SK-N-SH treated with all-trans-retinoic acid at 6 μM for 48 hours (cell line): Measurements from ENCODE around the gene LARP4B.

ENCODE experiments used
- ATAC-seq: fragments of 200-7000 bp; cut with Tn5 transposase; 3 replicates; pipeline ENCODE4 v1.9.1; 2020; ENCODE audit warnings: mild to moderate bottlenecking, moderate library complexity
- ARNTL ChIP-seq: fragments of 450-650 bp; formaldehyde crosslinking; IDR thresholded peaks from 2 replicates; pipeline ENCODE4 v1.5.0; 2020; ENCODE audit warnings: low read depth, mild to moderate bottlenecking, moderate library complexity, borderline replicate concordance
- BACH2 ChIP-seq: fragments of 250-450 bp; sonication (Bioruptor Pico); IDR thresholded peaks from 2 replicates; pipeline ENCODE4 v1.9.0; 2021; ENCODE audit warnings: mild to moderate bottlenecking, borderline replicate concordance
- CSDC2 ChIP-seq: fragments of 250-450 bp; sonication (Bioruptor Pico); IDR thresholded peaks from 2 replicates; pipeline ENCODE4 v1.5.0; 2020; ENCODE audit warnings: mild to moderate bottlenecking, moderate library complexity
- CSRNP3 ChIP-seq: fragments of 250-450 bp; sonication (Bioruptor Pico); IDR thresholded peaks from 2 replicates; pipeline ENCODE4 v1.5.1; 2021; ENCODE audit warnings: mild to moderate bottlenecking, moderate library complexity
- ESRRG ChIP-seq: fragments of 250-450 bp; sonication (Bioruptor Pico); IDR thresholded peaks from 2 replicates; pipeline ENCODE4 v1.6.1; 2021; ENCODE audit warnings: mild to moderate bottlenecking
- ISL1 ChIP-seq: fragments of 250-450 bp; sonication (Bioruptor Pico); IDR thresholded peaks from 2 replicates; pipeline ENCODE4 v2.1.2; 2022; ENCODE audit warnings: mild to moderate bottlenecking, moderate library complexity
- OSR1 ChIP-seq: fragments of 250-450 bp; sonication (Bioruptor Pico); IDR thresholded peaks from 2 replicates; pipeline ENCODE4 v1.8.0; 2022; ENCODE audit warnings: moderate library complexity, mild to moderate bottlenecking, inconsistent platforms
- PATZ1 ChIP-seq: fragments of 250-450 bp; sonication (Bioruptor Pico); IDR thresholded peaks from 2 replicates; pipeline ENCODE4 v1.8.0; 2020; ENCODE audit warnings: mild to moderate bottlenecking, moderate library complexity, borderline replicate concordance
- PPARA ChIP-seq: fragments of 250-450 bp; sonication (Bioruptor Pico); IDR thresholded peaks from 2 replicates; pipeline ENCODE4 v1.5.0; 2020; ENCODE audit warnings: mild to moderate bottlenecking, borderline replicate concordance
- RARB ChIP-seq: fragments of 250-450 bp; sonication (Bioruptor Pico); IDR thresholded peaks from 2 replicates; pipeline ENCODE4 v1.8.0; 2021; ENCODE audit warnings: mild to moderate bottlenecking, moderate library complexity
- SNAI2 ChIP-seq: fragments of 250-450 bp; sonication (Bioruptor Pico); IDR thresholded peaks from 2 replicates; pipeline ENCODE4 v1.5.0; 2020; ENCODE audit warnings: mild to moderate bottlenecking, moderate library complexity
- TCF4 ChIP-seq: fragments of 250-450 bp; sonication (Bioruptor Pico); IDR thresholded peaks from 2 replicates; pipeline ENCODE4 v1.8.0; 2021; ENCODE audit warnings: mild to moderate bottlenecking, moderate library complexity, borderline replicate concordance
- TOX ChIP-seq: fragments of 250-450 bp; sonication (Bioruptor Pico); IDR thresholded peaks from 2 replicates; pipeline ENCODE4 v1.8.0; 2021; ENCODE audit warnings: mild to moderate bottlenecking, moderate library complexity, borderline replicate concordance
- TSHZ2 ChIP-seq: fragments of 250-450 bp; sonication (Bioruptor Pico); IDR thresholded peaks from 2 replicates; pipeline ENCODE4 v1.5.0; 2020; ENCODE audit warnings: mild to moderate bottlenecking, moderate library complexity
- ZFP3 ChIP-seq: fragments of 250-450 bp; sonication (Bioruptor Pico); IDR thresholded peaks from 2 replicates; pipeline ENCODE4 v1.5.0; 2020; ENCODE audit warnings: mild to moderate bottlenecking, moderate library complexity
- ZNF565 ChIP-seq: fragments of 450-650 bp; formaldehyde crosslinking; conservative IDR thresholded peaks from 2 replicates; pipeline ENCODE4 v1.5.0; 2020; ENCODE audit warnings: low read depth, mild to moderate bottlenecking, moderate library complexity
- ZNF8 ChIP-seq: fragments of 450-650 bp; formaldehyde crosslinking; IDR thresholded peaks from 2 replicates; pipeline ENCODE4 v1.5.0; 2020; ENCODE audit warnings: mild to moderate bottlenecking, moderate library complexity
- TF ChIP-seq, protein P1 (sequence below): fragments of 250-450 bp; sonication (Bioruptor Pico); IDR thresholded peaks from 2 replicates; pipeline ENCODE4 v1.8.0; 2021; ENCODE audit warnings: low read depth, mild to moderate bottlenecking, moderate library complexity, borderline replicate concordance
- TF ChIP-seq, protein P2 (sequence below): fragments of 250-450 bp; sonication (Bioruptor Pico); IDR thresholded peaks from 2 replicates; pipeline ENCODE4 v1.5.1; 2020; ENCODE audit warnings: low read depth, mild to moderate bottlenecking, moderate library complexity

LARP4B gene

GRCh38 chr10:966466-967235 is 35.1 kb upstream of the LARP4B start:
- ATAC-seq = no peak
- TF ChIP-seq OSR1 = no peak
- no peak for TF ChIP-seq ISL1
- TF ChIP-seq RARB = no peak
- no peak for TF ChIP-seq CSRNP3

- TF ChIP-seq, protein P1, sequence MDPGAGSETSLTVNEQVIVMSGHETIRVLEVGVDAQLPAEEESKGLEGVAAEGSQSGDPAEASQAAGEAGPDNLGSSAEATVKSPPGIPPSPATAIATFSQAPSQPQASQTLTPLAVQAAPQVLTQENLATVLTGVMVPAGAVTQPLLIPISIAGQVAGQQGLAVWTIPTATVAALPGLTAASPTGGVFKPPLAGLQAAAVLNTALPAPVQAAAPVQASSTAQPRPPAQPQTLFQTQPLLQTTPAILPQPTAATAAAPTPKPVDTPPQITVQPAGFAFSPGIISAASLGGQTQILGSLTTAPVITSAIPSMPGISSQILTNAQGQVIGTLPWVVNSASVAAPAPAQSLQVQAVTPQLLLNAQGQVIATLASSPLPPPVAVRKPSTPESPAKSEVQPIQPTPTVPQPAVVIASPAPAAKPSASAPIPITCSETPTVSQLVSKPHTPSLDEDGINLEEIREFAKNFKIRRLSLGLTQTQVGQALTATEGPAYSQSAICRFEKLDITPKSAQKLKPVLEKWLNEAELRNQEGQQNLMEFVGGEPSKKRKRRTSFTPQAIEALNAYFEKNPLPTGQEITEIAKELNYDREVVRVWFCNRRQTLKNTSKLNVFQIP = no peak
- TF ChIP-seq ZFP3 (no peak), ARNTL (no peak), SNAI2 (CRISPR knock-in tag) (no peak), CSRNP3 (no peak), OSR1 (no peak), ESRRG (CRISPR knock-in tag) (no peak), PPARA (CRISPR knock-in tag) (no peak), BACH2 (CRISPR knock-in tag) (no peak), CSDC2 (CRISPR knock-in tag) (no peak), ISL1 (no peak), TOX (CRISPR knock-in tag) (no peak), TCF4 (CRISPR knock-in tag) (no peak), ZNF565 (CRISPR knock-in tag) (no peak), TSHZ2 (no peak), ZNF8 (CRISPR knock-in tag) (no peak), PATZ1 (CRISPR knock-in tag) (no peak)
- TF ChIP-seq, protein P2, sequence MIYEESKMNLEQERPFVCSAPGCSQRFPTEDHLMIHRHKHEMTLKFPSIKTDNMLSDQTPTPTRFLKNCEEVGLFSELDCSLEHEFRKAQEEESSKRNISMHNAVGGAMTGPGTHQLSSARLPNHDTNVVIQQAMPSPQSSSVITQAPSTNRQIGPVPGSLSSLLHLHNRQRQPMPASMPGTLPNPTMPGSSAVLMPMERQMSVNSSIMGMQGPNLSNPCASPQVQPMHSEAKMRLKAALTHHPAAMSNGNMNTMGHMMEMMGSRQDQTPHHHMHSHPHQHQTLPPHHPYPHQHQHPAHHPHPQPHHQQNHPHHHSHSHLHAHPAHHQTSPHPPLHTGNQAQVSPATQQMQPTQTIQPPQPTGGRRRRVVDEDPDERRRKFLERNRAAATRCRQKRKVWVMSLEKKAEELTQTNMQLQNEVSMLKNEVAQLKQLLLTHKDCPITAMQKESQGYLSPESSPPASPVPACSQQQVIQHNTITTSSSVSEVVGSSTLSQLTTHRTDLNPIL (CRISPR knock-in tag) = no peak
- ATAC-seq = no peak; the same call in none of the 3 replicates
Measured at GRCh38 chr10:964988-965417, 33.5 kb upstream of the LARP4B start.
